Right atrium auricular region (tissue), 2 donors: Measurements from ENCODE around the gene RNF130. TPM values are rescaled to one million over a fixed set of nuclear protein-coding genes. Genes with fewer than 3 reads are reported as not detected.
"Not testable (repeated sequence)": the region's sequence is repeated elsewhere in the genome, so short reads cannot be mapped to it uniquely, and the experiment has no call there.

Source experiments
- DNase-seq: peaks from one replicate; pipeline ENCODE4 v3.0.0-alpha.2; 2019; ENCODE audit warnings: low spot score
- H3K27ac ChIP-seq, 2 donors: fragments of 200-600 bp; sonication (generic); 1 replicate in 1 of 2; 2 replicates in 1 of 2; pipeline ENCODE4 v1.5.1; 2016 to 2019
- H3K27me3 ChIP-seq, 2 donors: fragments of 200-600 bp; sonication (generic); one replicate each; pipeline versions ENCODE4 v1.5.1 to v1.6.0; 2017 to 2019
- H3K36me3 ChIP-seq: fragments of 200-600 bp; sonication (generic); one replicate; pipeline ENCODE4 v1.5.1; 2016
- H3K4me1 ChIP-seq, 2 donors: fragments of 200-600 bp; sonication (generic); one replicate each; pipeline versions ENCODE4 v1.5.1 to v1.6.0; 2017 to 2019
- H3K4me3 ChIP-seq, 2 donors: fragments of 200-600 bp; sonication (generic); 1 replicate in 1 of 2; 2 replicates in 1 of 2; pipeline ENCODE4 v1.5.1; 2017 to 2019; ENCODE audit warnings: mild to moderate bottlenecking in 1 of 2, moderate library complexity in 1 of 2
- H3K9me3 ChIP-seq, 2 donors: fragments of 200-600 bp; sonication (generic); one replicate each; pipeline ENCODE4 v1.5.1; 2019
- CTCF ChIP-seq, 2 donors: fragments of 200-600 bp; sonication (generic); IDR thresholded peaks; one replicate each; pipeline ENCODE4 v1.5.1; 2019; ENCODE audit warnings: antibody characterized with exemption in 2 of 2
- total RNA-seq, 2 donors: library from RNA; depleted of rRNA; stranded (reverse); fragments of >200 nt; gene quantifications; one replicate each; pipeline ENCODE4 v1.1.0, GENCODE V29; 2016

RNF130 gene
- total RNA-seq, 2 donors from 2014 or later: 42.9 to 51.3 TPM

GRCh38 chr5:179960204-179960831 lies 111.2 kb downstream of the RNF130 start:
- H3K27me3 ChIP-seq: no peaks in the 10 kb centered on the region
- H3K4me3 ChIP-seq: no peak overlapping the region
- no peaks in the 10 kb centered on the region for H3K9me3 ChIP-seq
- no peaks in the 10 kb centered on the region for H3K4me1 ChIP-seq
- no peak overlapping the region for H3K27ac ChIP-seq
- no peak for DNase-seq
- TF ChIP-seq CTCF (IDR thresholded peaks at IDR 0.05): no peak
- peaks cover 34% of the 10 kb centered on the region for H3K36me3 ChIP-seq

GRCh38 chr5:179959641-179960040 lies 111.9 kb downstream of the RNF130 start:
- Histone ChIP-seq H3K9me3 (no peaks in the 10 kb centered on the region), H3K4me3 (no peak overlapping the region), H3K4me1 (no peaks in the 10 kb centered on the region), H3K27me3 (no peaks in the 10 kb centered on the region), H3K36me3 (peaks cover 27% of the 10 kb centered on the region), H3K27ac (no peak overlapping the region)
- TF ChIP-seq CTCF (IDR thresholded peaks at IDR 0.05): no peak
- no peak for DNase-seq

GRCh38 chr5:179959118-179959517 lies 112.4 kb downstream of the RNF130 start:
- peaks cover 25% of the 10 kb centered on the region for H3K36me3 ChIP-seq

GRCh38 chr5:179955630-179956029 lies 115.9 kb downstream of the RNF130 start:
- no peaks in the 10 kb centered on the region for H3K9me3 ChIP-seq
- no peak for TF ChIP-seq CTCF (IDR thresholded peaks at IDR 0.05)
- H3K4me3 ChIP-seq: no peak overlapping the region
- no peak overlapping the region for H3K27ac ChIP-seq
- H3K4me1 ChIP-seq: no peaks in the 10 kb centered on the region
- DNase-seq: no peak
- peaks cover 4% of the 10 kb centered on the region for H3K36me3 ChIP-seq
- H3K27me3 ChIP-seq: no peaks in the 10 kb centered on the region

More at GRCh38 chr5:179959118-179959517, 112.4 kb downstream of the RNF130 start:
- not testable (repeated sequence) for H3K27ac ChIP-seq, H3K4me1 ChIP-seq, H3K4me3 ChIP-seq, DNase-seq, H3K9me3 ChIP-seq, H3K27me3 ChIP-seq

GRCh38 chr5:179955062-179955461 lies 116.5 kb downstream of the RNF130 start:
- TF ChIP-seq CTCF (IDR thresholded peaks at IDR 0.05): no peak
- Histone ChIP-seq H3K36me3 (peaks cover 4% of the 10 kb centered on the region), H3K27ac (no peak overlapping the region), H3K9me3 (no peaks in the 10 kb centered on the region), H3K27me3 (no peaks in the 10 kb centered on the region), H3K4me1 (no peaks in the 10 kb centered on the region), H3K4me3 (no peak overlapping the region)
- no peak for DNase-seq

GRCh38 chr5:179954434-179954833 lies 117.1 kb downstream of the RNF130 start:
- Histone ChIP-seq H3K4me1 (no peaks in the 10 kb centered on the region), H3K9me3 (no peaks in the 10 kb centered on the region), H3K36me3 (peaks cover 4% of the 10 kb centered on the region), H3K4me3 (no peak overlapping the region), H3K27ac (no peak overlapping the region), H3K27me3 (no peaks in the 10 kb centered on the region)
- DNase-seq: no peak
- no peak for TF ChIP-seq CTCF (IDR thresholded peaks at IDR 0.05)
